NCI-H1048 (cell line): ENCODE measurements around the gene CCDC50.

Source experiments
- DNase-seq: peaks from one replicate; lab custom pipeline; 2025; lab: John Stamatoyannopoulos, UW

The CCDC50 gene

DNA sequence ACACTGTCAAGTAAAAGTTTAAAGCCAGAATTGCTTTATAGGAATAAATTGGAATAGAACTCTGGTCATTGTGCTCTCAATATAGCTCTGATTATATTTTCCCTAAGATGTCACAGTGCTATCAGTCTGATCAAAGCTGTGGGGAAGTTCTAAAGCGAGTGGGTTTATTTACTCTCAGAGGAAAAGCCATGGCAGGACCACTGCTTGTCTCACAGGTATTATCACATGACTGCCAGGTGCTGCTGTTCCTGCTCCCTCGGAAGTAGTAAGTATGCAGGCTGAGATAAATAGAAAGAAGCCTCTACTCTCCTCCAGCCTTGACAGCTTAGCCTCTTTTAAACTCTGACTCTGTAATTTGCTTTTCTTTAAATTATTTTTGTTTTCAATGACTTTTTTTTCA lies 50.3 kb downstream of the CCDC50 start:
- DNase-seq = no peak

DNA sequence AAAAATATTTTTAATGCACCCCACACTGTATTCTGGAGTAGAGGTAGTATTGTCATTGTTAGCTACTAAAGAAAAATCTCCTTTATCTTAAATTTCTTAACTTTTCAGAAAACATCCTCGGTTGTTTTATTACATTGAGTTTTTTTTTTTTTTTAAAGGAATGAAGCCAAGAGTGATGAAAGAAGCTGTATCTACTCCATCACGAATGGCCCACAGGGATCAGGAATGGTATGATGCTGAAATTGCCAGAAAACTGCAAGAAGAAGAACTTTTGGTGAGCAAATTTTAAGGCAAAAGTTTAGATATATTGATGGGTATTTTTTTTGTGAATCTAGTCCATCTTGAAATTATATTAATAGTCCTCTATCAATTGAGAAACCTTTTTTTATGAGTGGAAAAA lies 50.8 kb downstream of the CCDC50 start:
- DNase-seq = no peak

GRCh38 chr3:191381303-191381702 lies 52.1 kb downstream of the CCDC50 start:
- no peak for DNase-seq

DNA sequence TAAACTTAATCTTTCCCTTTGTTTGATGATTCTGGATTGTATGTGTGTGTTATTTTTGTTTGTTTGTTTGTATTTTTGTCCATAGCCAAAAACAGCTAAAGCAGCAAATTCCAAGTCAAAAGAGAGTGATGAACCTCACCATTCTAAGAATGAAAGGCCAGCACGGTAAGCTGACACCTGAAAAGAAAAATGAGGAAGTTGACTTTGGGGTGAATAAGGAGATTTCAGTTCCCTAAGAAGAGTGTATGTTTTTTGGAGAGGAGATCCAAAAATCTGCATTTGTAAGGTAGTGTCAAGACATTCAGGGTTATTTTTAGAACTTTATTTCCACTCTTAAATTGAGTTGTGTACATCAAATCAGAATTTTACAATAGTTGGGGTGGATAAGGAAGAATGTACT lies 53.5 kb downstream of the CCDC50 start:
- no peak for DNase-seq

GRCh38 chr3:191383124-191383523 lies 53.9 kb downstream of the CCDC50 start:
- DNase-seq = no peak

DNA sequence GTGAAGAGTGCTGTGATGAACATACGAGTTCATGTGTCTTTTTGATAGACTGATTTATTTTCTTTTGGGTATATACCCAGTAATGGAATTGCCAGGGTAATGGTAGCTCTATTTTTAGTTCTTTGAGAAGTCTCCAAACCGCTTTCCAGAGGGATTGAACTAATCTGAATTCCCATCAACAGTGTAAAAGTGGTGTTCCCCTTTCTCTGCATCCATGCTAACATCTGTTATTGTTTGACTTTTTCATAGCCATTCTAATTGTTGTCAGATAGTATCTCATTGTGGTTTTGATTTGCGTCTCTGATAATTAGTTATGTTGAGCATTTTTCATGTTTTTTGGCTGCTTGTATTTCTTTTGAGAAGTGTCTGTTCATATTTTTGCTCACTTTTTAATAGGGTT lies 55.9 kb downstream of the CCDC50 start:
- no peak for DNase-seq

DNA sequence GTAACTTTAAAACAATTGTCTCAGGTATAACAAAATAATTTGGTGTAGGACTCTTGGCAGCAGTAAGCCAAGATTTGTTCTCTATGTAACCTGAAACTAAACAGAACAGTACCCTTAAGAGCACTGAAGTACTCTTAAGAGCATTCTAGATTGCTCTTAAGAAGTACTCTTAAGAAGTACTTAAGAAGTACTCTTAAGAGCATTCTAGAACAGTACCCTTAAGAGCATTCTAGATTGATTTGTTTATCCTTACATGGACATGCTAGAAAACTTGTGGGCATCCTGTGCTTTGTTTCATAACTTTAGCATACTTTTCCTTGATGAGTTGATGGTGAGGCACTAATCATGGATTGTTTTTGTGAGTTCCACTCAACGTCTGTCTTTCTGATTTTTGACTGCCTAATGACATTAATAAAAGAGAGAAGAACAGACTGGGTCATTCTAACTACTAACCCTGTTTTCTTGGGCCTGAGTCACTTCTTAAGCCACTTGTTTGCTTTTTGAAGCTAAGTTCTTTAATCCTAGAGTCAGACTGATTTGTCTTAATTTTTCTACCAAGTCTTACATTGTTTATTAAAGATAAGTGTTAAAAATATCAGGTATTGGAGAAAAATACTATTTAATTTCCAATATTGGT lies 58.4 kb downstream of the CCDC50 start:
- no peak for DNase-seq

GRCh38 chr3:191388823-191389222 lies 59.6 kb downstream of the CCDC50 start:
- no peak for DNase-seq

GRCh38 chr3:191390580-191390979 lies 61.4 kb downstream of the CCDC50 start:
- DNase-seq = no peak

DNA sequence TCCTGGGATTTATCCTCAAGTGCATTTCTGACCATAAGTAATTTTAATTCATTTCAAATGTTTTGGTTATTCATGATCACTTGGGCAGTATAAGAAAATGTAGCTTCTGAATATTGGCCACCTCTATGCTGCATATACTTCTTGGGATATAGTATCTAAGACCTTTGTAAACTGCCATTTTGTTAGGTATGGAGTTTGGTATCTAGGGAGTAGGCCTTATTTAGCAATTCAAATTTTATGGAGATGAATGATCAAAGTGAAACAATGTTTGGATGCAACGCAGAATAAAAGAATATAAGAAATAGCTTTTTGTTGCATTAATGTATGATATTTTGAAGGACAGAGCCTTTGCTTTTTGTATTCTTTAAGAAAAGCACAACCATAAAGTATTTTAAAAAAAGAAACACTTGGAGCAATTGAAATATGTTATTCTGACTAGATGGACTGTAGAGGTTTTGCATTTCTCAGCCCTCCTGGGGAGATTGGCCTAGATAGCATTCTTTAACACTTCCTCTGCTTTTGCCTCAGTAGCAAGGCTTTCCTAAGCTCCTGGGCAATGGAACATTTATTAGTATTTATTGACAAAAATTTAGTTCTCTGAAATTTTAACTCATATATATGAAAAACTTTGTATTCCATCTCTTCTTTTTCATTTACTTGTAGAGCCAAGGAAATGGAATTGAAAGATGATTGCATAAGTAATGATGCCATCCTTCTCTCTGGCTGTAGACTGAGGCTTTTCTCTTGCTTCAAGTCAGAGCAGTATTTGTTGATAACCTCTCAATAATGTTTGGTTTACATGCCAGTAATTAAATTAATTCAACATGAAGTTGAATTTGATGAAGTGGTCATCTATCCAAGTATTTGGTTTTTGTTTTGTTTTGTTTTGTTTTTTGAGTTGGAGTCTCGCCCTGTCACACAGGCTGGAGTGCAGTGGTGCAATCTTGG lies 62.9 kb downstream of the CCDC50 start:
- no peak for DNase-seq

DNA sequence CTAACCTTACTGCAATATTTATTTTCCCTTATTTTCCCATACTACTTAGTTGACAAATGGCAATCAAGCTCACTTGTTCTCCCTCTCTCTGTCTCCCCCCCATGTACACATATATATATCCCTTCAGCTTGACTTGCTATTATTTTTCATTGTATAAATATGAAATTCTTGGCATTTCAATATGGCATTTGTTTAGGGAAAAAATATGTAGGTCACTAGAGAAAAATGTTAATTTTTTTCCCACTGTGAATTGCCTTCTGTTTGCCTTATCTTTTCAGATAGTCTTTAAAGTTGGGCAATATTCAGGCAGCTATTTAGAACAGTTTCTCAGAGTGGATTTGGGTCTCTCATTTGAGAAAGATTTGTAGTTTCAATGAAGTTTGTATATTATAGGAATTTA lies 64.0 kb downstream of the CCDC50 start:
- DNase-seq = no peak

DNA sequence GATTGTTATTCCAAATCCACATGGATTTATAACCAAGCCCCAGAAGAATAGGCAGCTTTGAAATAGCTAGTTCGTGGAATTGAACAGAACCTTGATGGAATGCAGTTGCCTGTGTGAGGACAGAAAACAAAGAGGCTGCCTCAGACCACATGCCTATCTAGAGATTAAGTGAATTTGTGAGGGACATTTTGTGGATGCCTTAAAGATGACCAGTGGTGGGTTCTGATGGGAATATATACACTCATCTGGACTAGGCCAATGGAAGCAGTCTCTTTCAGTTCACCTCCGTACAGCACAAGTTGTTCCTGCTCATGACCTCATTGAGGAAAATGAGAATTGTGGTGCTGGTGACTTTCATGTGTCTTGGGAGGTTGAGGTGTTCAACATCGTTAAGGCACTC lies 68.6 kb downstream of the CCDC50 start:
- no peak for DNase-seq

GRCh38 chr3:191398607-191399006 lies 69.4 kb downstream of the CCDC50 start:
- no peak for DNase-seq

DNA sequence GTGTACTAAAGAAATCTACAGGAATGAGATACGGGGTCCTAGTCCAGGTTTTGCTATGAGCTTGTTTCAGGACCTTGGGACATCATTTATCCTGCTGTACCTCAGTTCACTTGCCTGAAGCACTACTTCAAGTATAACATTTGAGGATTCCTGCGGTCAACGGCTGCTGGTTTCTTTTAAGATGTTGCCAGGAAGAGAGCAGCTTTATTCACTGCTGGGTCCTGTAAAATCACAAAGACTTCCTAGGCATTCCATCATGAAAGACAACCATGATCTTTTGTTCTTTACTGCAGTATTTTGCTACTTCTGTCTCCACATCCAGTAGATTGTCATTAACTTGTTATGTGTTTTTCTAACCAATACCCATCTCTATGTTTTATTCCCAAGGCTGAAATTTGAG lies 70.7 kb downstream of the CCDC50 start:
- no peak for DNase-seq

DNA sequence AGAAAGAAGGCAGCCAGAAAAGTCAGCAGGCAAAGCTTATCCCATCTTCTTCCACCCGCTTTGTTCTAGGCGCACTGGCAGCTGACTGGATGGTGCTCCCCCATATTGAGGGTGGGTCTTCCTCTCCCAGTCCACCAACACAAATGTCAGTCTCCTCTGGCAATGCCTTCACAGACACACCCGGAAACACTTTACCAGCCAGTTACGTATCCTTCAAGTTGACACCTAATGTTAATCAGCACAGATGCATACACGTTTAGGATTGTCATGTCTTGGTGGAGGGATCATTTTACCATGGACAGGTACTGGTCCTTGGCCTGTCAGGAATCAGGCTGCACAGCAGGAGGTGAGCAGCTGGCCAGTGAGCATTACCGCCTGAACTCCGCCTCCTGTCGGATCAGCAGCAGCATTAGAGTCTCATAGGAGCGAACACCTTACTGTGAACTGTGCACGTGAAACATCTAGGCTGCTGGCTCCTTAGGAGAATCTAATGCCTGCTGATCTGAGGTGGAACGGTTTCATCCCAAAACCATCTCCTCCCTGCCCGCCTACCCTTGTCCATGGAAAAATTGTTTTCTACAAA lies 72.7 kb downstream of the CCDC50 start:
- DNase-seq = no peak

DNA sequence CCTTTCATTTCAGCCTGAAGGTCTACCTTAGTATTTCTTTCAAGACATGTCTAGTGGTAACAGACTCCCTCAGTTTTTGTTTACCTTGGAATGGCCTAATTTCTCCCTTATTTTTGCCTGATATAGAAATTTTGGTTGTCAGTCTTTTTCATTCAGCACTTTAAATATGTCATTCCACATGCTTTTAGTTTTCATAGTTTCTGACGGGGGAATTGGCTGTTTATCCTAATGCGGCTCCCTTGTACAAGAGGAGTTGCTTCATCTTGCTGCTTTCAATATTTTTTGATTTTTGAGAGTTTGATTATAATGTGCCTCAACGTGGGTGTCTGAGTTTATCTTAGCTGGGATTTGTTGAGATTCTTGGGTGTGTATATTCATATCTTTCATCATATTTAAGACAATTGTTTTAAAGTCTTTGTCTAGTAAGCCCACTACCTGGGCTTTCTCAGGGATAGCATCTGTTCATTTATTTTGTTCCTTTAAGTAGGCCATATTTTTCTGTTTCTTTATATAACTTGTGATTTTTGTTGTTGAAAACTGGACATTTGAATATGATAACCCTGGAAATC lies 80.7 kb downstream of the CCDC50 start:
- DNase-seq = no peak

GRCh38 chr3:191412759-191413158 lies 83.6 kb downstream of the CCDC50 start:
- DNase-seq = no peak

GRCh38 chr3:191414286-191414685 lies 85.1 kb downstream of the CCDC50 start:
- no peak for DNase-seq

DNA sequence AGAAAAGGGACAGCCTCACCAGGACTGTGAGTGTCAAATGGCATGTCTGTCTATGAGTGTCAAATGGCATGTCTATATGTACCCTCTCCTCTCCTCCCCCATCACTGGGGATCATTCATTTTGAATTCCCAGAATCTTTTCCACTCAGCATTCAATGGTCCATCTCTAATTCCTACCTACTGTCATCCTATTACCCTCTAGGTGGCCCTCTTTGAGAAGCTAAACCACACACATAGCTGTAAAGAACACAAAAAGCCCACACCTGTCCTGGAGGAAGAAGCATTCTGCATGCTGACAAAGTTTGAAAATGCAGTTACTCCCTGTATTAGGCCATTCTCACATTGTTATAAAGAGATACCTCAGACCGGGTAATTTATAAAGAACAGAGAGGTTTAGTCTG lies 85.5 kb downstream of the CCDC50 start:
- no peak for DNase-seq

DNA sequence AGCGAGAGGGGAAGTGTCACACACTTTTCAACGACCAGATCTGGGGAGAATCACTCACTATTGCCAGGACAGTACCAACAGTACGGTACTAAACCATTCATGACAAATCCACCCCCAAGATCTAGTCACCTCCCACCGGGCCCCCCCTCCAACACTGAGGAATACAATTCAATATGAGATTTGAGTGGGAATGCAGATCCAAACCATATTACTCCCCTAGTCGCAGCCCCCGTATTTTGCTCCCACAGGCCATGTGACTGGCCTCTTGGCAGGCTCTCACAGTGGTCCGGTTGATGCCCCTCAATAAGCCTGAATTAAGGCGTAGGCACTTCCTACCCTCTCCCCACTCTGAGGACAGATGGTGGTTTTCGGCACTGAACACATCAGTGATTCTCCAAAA lies 86.4 kb downstream of the CCDC50 start:
- no peak for DNase-seq

DNA sequence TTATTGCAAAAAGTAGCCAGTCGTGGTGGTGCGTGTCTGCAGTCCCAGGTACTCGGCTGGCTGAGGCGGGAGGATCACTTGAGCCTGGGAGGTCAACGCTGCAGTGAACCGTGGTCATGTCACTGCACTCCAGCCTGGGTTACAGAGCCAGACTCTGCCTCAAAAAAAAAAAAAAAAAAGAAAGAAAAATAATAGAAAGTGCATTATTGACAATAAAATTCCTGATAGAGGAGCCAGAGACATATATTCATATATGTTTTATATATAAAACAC lies 88.2 kb downstream of the CCDC50 start:
- no peak for DNase-seq

DNA sequence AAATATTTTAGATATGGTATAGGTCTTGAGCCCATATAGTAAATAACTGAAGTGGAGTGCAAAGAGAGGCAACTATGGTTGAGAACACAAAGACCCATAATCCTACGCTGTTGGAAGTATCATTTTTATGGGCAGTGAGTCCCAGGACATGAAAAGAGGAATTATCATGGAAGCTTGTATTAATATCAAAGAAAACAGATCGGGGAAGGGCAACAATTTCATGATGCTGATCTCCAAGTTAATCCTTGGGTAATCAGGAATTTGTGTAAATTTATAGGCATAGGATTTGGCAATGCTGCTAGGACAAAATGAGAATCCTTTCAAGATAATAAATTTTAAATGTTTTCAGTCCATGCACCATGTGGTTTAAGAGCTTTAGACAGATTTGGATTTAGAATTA lies 91.6 kb downstream of the CCDC50 start:
- DNase-seq = no peak

GRCh38 chr3:191424881-191425280 lies 95.7 kb downstream of the CCDC50 start:
- no peak for DNase-seq
